Stomach (tissue), 4 donors: ENCODE results near the gene MERTK.

Experiments
- EP300 ChIP-seq: sonication (generic); formaldehyde crosslinking; IDR thresholded peaks from one replicate; pipeline ENCODE4 v1.6.1; 2017; ENCODE audit warnings: antibody characterized with exemption
- POLR2A ChIP-seq, 4 donors: fragments of 450-650 bp; IDR thresholded peaks; one replicate each; pipeline ENCODE4 v1.6.1; 2016; ENCODE audit warnings: antibody characterized with exemption in 4 of 4, control low read depth in 2 of 4, mild to moderate bottlenecking in 1 of 4, moderate library complexity in 1 of 4
- POLR2AphosphoS5 ChIP-seq, 3 donors: sonication (generic); formaldehyde crosslinking; IDR thresholded peaks; one replicate each; pipeline ENCODE4 v1.6.1; 2016; ENCODE audit warnings: antibody characterized with exemption in 3 of 3
- TF ChIP-seq, protein P1 (sequence below), 7 experiments: fragments of 450-650 bp in 4 of 7; fragments of 200-600 bp in 3 of 7; sonication (generic) in 3 of 7; IDR thresholded peaks; one replicate each; pipeline ENCODE4 v1.5.1; 2016 to 2019; ENCODE audit warnings: antibody characterized with exemption in 7 of 7, control low read depth in 2 of 7, mild to moderate bottlenecking in 1 of 7

- no peak for TF ChIP-seq POLR2A (IDR thresholded peaks at IDR 0.05)
- TF ChIP-seq, protein P1, sequence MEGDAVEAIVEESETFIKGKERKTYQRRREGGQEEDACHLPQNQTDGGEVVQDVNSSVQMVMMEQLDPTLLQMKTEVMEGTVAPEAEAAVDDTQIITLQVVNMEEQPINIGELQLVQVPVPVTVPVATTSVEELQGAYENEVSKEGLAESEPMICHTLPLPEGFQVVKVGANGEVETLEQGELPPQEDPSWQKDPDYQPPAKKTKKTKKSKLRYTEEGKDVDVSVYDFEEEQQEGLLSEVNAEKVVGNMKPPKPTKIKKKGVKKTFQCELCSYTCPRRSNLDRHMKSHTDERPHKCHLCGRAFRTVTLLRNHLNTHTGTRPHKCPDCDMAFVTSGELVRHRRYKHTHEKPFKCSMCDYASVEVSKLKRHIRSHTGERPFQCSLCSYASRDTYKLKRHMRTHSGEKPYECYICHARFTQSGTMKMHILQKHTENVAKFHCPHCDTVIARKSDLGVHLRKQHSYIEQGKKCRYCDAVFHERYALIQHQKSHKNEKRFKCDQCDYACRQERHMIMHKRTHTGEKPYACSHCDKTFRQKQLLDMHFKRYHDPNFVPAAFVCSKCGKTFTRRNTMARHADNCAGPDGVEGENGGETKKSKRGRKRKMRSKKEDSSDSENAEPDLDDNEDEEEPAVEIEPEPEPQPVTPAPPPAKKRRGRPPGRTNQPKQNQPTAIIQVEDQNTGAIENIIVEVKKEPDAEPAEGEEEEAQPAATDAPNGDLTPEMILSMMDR (IDR thresholded peaks at IDR 0.05) = no peak
- TF ChIP-seq EP300 = no peak
- TF ChIP-seq POLR2AphosphoS5 (IDR thresholded peaks at IDR 0.05) = no peak
These were observed 66.7 kb downstream of the MERTK start for GRCh38 chr2:111965062-111965461.
